NCI-H526 treated with DMSO at 0.1 percent for 48 hours (cell line): ENCODE data around the gene RASSF7.
A peak's percentile ranks its signal among the peaks of the same experiment; 100 is the strongest.
"Not testable (repeated sequence)": the region's sequence is repeated elsewhere in the genome, so short reads cannot be mapped to it uniquely, and the experiment has no call there.

Source experiments
- DNase-seq: peaks from one replicate; lab custom pipeline; 2025; lab: John Stamatoyannopoulos, UW

Gene RASSF7

DNA sequence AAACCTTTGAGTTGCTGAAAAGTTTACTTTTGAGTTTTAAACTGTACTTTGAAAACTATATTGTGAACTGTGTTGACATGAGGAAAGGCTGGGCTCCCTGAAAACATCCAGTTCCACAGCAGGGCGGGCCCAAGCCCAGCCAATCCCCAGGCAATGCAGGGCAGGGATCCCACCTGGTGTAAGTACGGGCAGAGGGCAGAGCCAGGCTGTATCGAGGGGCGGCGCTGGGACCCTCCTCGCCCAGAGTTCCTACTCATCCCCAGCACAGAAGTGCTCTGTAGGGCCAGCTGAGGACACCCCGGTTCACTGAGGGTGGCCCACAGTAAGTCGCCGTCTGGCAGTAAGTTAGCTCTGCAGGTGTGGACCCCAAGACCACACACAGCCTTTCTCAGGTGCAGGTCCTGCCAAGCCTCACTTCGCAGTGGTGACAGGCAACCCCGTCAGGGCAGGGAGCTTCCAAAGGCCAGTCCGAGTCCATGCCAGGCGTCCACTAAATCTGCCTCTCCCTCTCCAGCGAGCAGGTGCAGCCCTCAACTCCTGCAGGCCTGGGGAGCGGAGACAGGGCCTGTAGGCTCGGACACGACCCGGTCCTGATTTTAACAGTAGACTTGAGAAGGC, 6.3 kb downstream of the RASSF7 start:
- DNase-seq = no peak

DNA sequence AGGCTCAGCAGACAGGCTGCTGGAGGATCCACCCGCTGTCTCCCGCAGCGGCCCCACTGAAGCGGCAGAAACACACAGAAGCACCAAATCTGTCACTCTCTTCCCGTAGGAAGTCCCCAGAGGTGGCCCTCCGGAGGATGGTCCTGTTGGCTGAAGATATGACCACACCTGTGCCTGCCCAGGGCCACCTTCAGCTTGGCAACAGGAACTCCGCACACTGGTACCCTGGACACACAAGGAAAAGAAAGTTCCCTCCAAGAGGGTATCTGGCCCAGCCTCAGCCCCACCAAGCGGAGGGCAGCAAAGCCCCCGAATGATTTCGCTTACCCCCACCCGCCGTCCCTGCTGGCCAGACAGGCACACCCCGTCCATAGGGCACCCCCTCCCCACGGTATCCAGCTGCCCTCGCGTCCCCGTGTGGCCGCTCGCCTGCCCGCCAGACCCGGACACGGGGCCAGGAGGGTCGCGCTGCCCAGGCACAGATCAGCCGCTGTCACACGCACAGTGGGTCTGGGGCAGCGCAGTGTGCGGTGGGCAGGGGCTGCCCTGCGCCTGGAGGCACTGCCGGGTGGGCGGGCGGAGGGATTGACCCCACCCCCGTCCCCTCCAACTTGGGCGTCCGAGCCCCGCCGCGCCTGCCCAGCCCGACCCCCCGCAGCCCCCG, 7.0 kb downstream of the RASSF7 start:
- DNase-seq = no peak

DNA sequence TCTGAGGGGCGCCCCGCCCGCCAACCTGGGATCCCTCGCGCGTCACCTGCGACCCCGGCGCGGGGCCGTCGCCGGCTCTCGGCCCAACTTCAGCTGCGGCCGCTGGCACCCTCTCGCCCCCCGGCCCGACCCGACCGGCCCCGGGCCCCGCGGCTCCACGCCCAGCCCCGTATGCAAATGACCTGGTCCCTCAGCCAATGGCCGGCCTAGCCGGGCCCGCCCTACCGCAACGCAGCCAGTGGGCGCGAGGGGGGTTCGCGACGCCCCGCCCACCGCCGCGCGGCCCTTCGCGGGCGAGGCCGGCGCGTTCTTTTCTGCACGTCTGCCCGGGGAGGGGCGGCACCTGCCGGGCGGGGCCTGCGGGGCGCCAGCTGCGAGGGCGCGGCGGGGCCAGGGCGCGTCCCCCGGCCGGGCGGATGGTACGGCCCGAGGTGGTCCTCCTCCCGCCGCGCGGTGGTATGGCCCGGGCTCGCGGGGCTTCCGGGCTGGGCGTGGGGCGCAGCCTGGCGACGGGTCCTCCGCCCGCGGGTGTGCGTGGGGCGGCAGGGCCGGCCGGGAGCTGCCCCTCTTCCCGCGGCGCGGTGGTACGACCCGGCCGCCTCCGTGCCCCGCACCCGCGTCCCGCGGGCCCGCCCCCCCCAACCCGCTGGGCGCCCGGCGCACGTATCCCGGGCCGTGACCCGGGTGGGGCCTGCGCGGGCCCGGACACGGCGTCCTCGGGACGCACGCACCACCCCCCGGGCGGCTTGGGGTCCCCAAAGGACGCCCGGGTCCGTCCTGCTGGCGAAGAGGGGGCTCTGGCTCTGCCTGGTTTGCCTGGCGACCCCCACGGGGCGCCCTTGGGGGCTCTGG, 7.8 kb downstream of the RASSF7 start:
- DNase-seq = peak; percentile 88

DNA sequence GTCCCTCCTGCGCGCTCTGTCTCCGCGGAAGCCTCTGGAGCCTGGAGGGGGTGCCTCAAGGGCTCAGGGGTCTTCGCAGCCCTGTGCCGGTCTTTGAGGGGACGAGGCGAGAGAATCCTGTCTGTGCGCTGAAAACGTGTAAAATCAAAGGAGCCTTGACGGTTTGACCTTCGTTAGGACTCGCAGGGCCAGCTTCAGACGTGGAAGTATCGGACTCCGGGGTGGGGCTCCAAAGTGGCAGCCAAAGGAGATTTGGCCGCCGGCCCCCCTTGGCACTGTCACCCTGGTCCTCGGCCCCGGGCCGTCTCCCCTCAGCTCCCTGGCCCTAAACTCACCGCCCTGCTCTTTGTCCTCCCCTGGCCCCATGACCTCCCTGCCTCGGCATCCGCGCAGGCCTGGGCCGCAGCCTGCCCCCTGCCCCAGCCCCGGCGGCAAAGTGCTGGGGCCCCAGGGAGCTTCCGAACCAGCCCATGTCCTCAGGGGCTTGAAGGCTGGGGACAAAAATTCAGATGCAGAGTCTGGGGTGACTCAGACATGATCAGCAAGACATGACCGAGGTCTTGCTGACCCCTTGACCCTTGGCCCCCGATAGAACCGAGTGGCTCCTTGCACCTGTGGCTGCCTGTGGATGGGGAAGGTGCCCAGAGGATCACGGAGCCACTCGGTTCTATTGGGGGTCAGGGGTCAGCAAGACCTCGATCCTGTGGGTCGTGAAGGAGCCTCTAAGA, 8.6 kb downstream of the RASSF7 start:
- DNase-seq = no peak

DNA sequence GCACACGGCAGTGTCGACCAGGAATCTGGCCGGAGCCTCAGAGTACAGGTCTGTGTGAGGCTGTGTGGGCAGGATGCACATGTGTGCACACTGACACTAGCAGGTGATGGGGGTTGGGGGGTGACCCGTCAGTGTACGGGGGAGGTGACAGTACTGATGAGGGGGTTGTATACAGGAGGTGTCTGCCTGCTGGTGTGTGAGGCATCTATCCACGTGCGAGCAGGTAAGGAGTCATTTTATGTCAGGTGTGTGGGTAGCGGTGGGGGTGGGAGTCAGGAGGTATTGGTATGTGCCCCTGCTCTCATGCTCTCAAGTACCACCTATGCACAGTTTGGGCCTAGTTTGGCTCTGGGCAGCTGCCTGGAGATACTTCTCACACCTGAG, 11.0 kb downstream of the RASSF7 start:
- no peak for DNase-seq

DNA sequence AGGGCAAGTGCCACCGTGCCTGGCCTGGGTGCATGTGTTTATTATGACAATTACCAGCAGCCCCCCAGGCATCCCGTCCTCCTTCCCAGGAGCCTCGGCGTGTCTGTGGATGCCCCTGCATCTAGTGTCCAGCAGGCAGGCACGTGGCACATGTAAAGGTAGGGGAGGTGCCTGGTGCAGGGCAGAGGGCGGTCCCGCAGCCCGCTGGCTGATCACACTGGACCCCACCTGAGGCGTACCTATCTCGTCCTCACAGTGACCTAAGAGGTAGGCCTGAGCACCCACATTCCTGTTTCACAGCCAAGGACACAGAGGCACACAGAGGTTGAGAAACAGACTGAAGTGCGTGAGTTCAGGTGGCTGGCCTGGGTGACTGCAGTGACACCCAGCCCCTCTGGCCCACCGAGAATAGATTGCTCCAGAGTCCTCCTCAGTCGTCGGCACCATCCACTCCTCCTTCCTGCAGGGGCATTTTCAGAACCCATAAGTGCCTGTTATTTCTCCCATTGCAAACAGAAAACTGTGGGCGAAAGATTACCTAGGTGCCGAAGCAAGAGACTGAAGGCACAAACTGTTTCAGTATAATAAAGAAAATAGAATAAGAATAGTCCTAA, 12.5 kb downstream of the RASSF7 start:
- no peak for DNase-seq

DNA sequence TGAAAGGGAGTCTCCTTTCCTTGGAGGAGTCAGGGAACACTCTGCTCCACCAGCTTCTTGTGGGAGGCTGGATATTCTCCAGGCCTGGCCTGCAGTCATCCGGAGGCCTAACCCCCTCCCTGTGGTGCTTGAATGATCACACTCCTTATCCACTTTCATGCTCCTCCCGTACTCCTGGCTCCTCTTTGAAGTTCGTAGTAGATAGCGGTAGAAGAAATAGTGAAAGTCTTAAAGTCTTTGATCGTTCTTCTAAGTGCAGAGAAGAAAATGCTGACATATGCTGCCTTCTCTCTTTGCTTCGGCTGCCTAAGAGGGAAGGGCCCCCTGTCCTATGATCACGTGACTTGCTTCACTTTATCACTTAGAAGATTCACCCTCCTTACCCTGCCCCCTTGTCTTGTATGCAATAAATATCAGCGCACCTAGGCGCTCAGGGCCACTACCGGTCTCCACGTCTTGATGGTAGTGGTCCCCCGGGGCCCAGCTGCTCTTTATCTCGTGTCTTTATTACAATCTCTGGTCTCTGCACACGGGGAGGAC, 13.3 kb downstream of the RASSF7 start:
- DNase-seq = not testable (repeated sequence)

DNA sequence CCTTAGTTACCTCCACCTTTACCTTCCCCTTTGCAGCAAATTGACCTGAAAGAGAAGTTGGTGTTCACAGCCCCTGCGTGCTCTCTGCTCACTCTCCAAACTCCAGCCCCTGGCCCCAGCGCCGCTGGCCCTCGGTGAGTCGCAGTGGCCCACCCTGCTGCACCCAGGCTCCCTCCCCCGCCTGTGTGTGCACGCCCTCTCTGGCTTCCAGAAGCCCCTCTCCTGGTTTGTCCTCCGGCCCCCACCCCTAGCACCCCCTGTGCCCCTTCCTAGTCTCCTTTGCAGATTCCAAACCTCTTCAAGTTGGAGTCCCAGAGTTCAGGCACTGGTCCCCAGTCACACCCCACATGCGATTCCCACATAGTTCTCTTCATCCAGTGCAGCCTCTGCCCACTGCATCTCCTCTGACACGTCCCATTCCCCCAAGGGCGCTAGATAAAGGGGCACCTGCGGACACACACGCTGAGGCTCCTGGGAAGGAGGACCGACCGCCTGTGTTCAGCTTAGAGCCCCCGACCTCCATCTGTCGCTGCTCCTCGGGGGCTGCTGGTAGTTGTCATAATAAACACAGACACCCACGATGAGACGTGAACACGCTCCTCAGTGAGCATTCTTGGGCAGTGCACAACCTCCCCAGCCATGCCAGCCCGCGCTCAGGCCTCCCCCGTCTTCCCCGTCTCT, 14.0 kb downstream of the RASSF7 start:
- DNase-seq = no peak

DNA sequence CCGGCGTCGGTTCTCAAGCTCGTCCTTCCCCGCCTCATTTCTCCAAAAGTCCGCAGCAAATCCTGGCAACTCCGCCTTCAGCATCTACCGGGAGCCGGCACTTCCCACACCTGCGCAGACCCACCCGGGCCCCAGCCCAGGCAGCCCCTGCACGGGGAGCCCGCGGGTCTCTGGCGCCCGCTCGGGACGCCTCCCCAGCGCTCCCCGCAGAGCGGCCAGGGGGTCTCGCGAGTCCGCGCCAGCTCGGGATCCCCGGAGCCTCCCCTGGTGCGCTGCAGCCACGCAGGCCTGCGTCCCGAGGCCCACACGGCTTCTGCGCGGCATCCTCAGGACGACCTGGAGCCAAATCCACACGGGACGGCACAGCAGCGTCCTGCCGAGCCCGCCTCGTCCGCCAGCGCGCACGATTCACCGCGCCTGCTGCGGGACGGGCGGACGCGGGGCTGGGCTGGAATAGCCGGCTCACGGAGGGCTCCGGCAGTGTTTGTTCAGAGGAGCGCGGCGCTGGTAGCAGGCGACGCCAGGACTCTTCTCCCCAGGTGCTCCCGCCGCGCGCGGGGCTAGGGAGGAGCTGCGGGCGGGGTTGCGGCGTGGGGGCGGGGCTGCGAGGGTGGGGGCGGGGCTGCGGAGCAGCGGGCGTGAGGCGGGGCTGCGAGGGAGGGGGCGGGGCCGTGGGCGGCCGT, 14.7 kb downstream of the RASSF7 start:
- DNase-seq = peak; percentile 80

DNA sequence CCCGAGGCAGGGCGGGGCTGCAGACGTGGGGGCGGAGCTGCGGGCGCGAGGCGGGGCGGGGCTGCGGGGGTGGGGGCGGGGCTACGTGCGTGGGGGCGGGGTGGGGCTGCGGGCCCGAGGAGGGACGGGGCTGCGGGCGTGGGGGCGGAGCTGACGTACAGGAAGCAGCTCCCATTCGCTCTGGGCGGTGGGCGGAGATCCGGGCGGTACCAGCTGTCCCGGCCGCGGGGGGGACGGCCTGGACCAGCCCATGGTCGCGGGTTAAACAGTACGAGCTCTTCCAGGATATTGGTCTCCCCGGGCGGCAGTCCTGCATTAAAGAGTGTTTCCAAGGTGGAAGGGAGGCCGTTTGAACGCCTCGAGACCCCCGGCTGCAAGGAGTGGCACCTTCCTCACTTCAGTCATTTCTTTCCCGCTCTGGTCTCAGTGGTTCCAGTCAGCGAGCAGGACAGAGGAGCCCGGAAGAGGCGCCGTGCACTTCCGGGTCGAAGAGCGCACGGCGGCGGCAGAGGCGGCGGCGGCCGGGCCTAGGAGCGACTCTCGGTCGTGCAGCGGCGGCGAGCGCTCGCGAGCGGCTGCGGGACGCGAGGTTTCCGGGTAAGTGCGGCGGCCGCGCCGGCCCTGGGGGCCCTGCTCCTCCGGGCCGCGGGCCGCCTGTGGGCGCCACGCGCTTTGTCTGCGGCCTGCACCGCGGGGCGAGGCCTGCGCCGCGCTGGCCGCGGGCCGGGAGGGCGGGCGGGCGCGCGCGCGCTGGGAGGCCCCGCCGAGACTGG, 15.4 kb downstream of the RASSF7 start, which contains the start of gene PHRF1:
Gene PHRF1, plus strand, starts transcription at position 475 of the 773 bp plus-strand sequence. CDS start 5,043 bp downstream, outside the sequence.
- DNase-seq = peak; percentile 97

DNA sequence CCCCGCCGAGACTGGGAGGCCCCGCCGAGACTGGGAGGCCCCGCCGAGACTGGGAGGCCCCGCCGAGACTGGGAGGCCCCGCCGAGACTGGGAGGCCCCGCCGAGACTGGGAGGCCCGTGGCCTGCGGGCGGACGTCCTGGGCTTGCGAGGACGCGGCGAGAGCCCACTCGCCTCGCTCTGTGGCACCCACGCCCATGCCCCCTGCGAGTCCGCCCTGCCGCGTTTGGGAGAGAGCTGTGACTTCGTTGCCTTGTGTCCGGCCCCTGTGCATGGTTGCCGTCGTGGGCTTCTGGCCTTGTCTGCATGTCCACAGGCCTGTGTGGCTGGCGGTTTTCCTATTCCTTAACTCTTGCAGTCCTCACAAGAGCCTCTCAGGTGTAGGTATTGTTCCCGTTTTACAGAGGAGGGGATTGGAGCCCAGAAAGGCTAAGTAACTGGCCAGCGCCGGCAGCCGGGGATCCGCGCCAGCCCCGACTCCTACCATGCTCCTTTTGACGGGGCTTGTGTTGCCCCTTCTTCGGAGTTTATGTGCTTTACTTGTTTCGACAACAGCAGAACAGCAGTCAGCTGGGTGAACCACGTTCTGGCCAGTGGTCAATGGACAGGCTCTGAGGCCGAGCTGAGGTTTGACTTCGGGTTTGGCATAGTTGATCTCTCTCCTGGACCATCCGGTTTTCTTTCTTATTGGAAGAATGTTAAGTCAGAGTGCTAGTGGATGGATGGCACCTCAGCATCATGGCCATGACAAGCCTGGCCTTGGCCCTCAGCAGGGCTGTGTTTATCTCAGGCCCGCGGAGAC, 16.2 kb downstream of the RASSF7 start:
- DNase-seq = no peak

DNA sequence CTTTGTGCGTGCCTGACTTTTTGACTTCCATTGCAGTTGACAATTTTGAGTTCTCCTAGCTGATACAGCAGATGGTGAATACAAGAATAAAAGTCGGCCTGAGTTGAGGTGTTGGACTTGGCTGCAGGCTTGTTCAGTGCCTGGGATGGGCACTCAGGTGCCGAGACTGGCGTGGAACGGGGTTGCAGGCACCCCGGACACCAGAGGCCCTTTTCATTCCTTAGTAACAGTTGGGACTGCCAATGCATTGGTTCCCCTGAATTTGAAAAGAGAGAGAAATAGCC, 16.8 kb downstream of the RASSF7 start:
- DNase-seq = no peak

DNA sequence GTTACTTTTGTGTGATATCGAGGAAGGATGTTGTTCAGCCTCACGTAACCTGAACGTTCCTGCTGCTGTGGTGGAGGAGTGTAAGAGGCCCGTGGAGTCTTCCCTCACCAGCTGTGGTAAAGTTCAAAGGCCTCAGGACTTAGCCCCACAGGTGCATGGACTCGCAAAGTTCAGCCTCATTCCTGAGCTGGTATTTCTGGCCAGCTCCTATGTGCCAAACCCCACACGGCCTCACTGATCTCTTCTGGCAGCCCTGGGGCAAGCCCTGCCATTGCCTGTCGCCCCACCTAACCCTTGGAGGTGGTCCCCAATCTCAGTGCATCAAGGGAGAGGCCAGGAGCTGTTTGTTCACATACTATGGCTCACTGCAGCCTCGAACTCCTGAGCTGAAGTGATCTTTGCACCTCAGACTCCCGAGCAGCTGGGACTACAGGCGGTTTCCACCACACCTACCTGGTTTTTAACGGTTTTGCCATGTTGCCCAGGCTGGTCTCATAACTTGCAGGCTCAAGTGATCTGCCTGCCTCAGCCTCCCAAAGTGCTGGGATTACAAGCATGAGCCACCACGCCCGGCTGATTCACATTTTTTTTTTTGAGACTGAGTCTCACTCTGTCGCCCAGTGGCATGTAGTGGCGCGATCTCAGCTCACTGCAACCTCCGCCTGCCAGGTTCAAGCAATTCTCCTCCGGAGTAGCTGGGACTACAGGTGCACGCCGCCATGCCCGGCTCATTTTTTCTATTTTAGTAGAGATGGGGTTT, 17.7 kb downstream of the RASSF7 start:
- DNase-seq = no peak

DNA sequence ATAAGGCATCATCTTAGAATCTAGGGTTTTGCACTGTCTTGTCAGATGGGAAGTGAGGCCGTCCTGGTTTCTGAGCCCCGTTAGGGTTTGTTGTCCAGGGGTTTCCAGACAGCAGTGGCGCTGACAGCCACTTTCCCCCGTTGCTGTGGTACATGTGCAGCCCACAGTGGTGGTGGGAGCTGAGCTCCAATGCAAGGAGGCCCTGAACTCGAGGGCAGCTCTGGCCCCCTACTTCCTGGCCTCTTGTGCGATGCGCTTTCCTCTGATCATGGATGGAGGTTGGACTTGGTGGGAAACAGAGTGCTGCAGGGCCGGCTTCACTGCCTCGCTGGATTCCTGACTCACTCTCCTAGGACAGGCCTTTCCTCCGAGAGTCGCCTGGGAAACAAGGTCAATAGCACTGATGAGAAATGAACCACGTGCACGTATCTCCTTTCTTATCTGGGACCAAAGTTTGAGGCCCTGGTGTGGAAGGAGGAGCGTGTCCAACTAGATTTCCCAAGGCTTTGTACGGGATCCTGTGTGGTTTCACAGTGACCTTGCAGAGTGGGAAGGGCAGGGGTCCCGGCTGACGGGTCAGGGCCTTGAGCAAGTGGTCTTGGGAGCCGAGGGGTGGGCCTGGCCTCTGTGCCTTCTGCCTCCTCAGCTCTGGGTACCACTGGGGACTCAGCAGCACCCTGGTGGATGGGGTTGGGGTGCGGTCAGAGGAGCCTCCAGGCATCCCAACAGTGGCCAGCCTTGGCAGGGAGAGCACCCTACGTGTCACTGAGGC, 19.2 kb downstream of the RASSF7 start:
- DNase-seq = no peak

DNA sequence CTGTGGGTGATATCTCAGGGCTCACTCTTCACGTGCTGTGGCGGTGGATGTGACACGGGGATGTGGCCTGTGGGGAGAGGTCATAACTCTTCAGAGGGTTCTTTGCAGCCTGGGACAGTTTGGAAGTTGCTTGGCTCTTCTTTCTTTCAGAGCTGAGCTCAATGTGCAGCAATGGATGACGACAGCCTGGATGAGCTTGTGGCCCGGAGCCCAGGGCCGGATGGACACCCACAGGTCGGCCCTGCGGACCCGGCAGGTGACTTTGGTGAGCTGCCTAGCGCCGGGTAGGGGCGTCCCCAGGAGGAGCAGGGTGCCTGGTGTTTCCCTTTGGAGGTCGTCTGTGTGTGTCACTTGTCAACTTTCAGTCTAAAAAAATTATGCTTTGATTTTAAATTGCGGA, 20.6 kb downstream of the RASSF7 start:
- no peak for DNase-seq

DNA sequence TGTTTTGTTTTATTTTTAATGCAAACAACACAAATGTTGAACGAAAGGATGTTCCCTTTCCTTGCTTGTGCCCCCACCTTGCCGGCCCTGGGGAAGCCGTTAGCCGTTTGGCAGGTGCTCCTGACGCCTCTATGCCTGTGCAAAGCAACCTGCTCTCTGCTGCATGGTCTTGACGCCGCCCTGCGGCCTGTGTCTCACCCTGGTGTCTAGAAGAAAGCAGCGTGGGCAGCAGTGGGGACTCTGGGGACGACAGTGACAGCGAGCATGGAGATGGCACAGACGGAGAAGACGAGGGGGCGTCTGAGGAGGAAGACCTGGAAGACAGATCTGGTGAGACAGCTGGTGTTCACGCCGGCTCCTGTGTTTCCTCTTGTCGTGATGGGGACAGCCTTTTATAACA, 21.0 kb downstream of the RASSF7 start:
- no peak for DNase-seq

DNA sequence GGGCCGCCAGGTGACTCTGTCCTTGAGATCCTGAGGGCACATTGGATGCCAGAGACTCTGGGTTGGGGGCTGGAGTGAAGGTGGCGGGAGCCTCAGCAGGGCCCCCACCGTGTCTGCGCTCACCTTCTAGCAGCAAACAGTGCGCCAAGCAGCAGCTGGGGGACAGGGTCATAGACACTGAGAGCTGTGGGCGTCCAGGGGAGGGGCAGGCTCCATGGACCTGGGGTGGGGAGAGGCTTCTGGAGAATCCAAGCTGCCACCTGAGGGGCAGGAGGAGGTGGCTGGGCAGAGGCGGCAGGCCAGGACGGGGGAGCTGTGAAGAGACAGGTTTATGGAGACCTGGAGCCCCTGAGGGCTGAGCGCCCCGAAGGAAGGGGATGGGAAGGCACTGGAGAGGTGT, 23.5 kb downstream of the RASSF7 start:
- DNase-seq = no peak
